Measurements from ENCODE around the gene RBMS1. TPM values are rescaled to one million over a fixed set of nuclear protein-coding genes. Genes with fewer than 3 reads are reported as not detected.
A peak's percentile ranks its signal among the peaks of the same experiment; 100 is the strongest.

The RBMS1 gene
- total RNA-seq, 4 donors from 2014 or later = 13.0 to 24.5 (median 14.1) TPM

GRCh38 chr2:160411955-160412354 is 81.7 kb downstream of the RBMS1 start:
- no peak for DNase-seq
- no peaks in the 10 kb centered on the region for H3K27me3 ChIP-seq
- ATAC-seq = no peak
- H3K27ac ChIP-seq = peak overlapping the region in 3 of 4 donors; percentile 38 to 66 (median 54)
- H3K36me3 ChIP-seq = no peaks in the 10 kb centered on the region
- no peaks in the 10 kb centered on the region for H3K9me3 ChIP-seq
- H3K4me1 ChIP-seq = peaks cover 18 to 31% of the 10 kb centered on the region in 2 donors
- H3K4me3 ChIP-seq = no peak overlapping the region
- in situ Hi-C loops (cut with MboI; ENCODE audit: low sequenced_read_pairs in 4 of 4) = no loop called here
- no peak for TF ChIP-seq CTCF (IDR thresholded peaks at IDR 0.05 in 4 of 5, conservative IDR thresholded peaks at IDR 0.05 in 1 of 5)
- no peak for TF ChIP-seq POLR2A (IDR thresholded peaks at IDR 0.05)
- intact Hi-C loops (cut with DNase I; ENCODE audit: low total_unique reads) = no loop called here

- H3K4me3 ChIP-seq = no peak overlapping the region
- H3K27ac ChIP-seq = peak overlapping the region; percentile 38 to 66 (median 50)
- DNase-seq (no peak), ATAC-seq (no peak)
- intact Hi-C loops (cut with DNase I; ENCODE audit: low total_unique reads) (no loop called here), in situ Hi-C loops (cut with MboI; ENCODE audit: low sequenced_read_pairs in 4 of 4) (no loop called here)
- TF ChIP-seq POLR2A (IDR thresholded peaks at IDR 0.05) (no peak), CTCF (IDR thresholded peaks at IDR 0.05 in 4 of 5, conservative IDR thresholded peaks at IDR 0.05 in 1 of 5) (no peak)
- peaks cover 23 to 38% of the 10 kb centered on the region in 2 donors for H3K4me1 ChIP-seq
- H3K27me3 ChIP-seq = no peaks in the 10 kb centered on the region
- no peaks in the 10 kb centered on the region for H3K9me3 ChIP-seq
- H3K36me3 ChIP-seq = no peaks in the 10 kb centered on the region
Measured at GRCh38 chr2:160411167-160411566, 82.4 kb downstream of the RBMS1 start.

- peak overlapping the region in 1 of 4 donors; percentile 76 for H3K27ac ChIP-seq
- ATAC-seq = no peak
- intact Hi-C loops (cut with DNase I; ENCODE audit: low total_unique reads) = loop anchor here (2.0 to 5.0 kb wide), 4 partner anchors 17 to 92 kb away; partner anchors contain the start of gene RBMS1
Measured at GRCh38 chr2:160409480-160409879, 84.1 kb downstream of the RBMS1 start.

GRCh38 chr2:160408959-160409291 is 84.7 kb downstream of the RBMS1 start:
- ATAC-seq = no peak

More at GRCh38 chr2:160409480-160409879, 84.1 kb downstream of the RBMS1 start:
- Histone ChIP-seq H3K4me3 (no peak overlapping the region), H3K9me3 (no peaks in the 10 kb centered on the region), H3K4me1 (peaks cover 38 to 51% of the 10 kb centered on the region in 2 donors), H3K36me3 (no peaks in the 10 kb centered on the region), H3K27me3 (no peaks in the 10 kb centered on the region)
- TF ChIP-seq POLR2A (IDR thresholded peaks at IDR 0.05) (no peak), CTCF (IDR thresholded peaks at IDR 0.05 in 4 of 5, conservative IDR thresholded peaks at IDR 0.05 in 1 of 5) (no peak)
- DNase-seq = no peak
- in situ Hi-C loops (cut with MboI; ENCODE audit: low sequenced_read_pairs in 4 of 4) = no loop called here

More at GRCh38 chr2:160408959-160409291, 84.7 kb downstream of the RBMS1 start:
- DNase-seq = no peak
- intact Hi-C loops (cut with DNase I; ENCODE audit: low total_unique reads) = loop anchor here (2.0 to 5.0 kb wide), 4 partner anchors 18 to 92 kb away; partner anchors contain the start of gene RBMS1
- no peaks in the 10 kb centered on the region for H3K27me3 ChIP-seq
- H3K27ac ChIP-seq = peak overlapping the region; percentile 68 to 77 (median 74)
- in situ Hi-C loops (cut with MboI; ENCODE audit: low sequenced_read_pairs in 4 of 4) = no loop called here
- peak overlapping the region in 2 of 4 donors; percentile 49 to 60 for H3K4me3 ChIP-seq
- no peaks in the 10 kb centered on the region for H3K36me3 ChIP-seq
- TF ChIP-seq CTCF (IDR thresholded peaks at IDR 0.05 in 4 of 5, conservative IDR thresholded peaks at IDR 0.05 in 1 of 5) = peak in 1 of 5 experiments; percentile 7
- TF ChIP-seq POLR2A (IDR thresholded peaks at IDR 0.05) = no peak
- no peaks in the 10 kb centered on the region for H3K9me3 ChIP-seq
- H3K4me1 ChIP-seq = peaks cover 43 to 56% of the 10 kb centered on the region in 2 donors
